MCF 10A (cell line): ENCODE measurements around the gene EXOC6B. TPM values are rescaled to one million over a fixed set of nuclear protein-coding genes. Genes with fewer than 3 reads are reported as not detected.

Experiments
- BruUV-seq: library from RNA; stranded (reverse); fragments of 400-500 nt; replicated peaks from 2 replicates; lab custom pipeline; 2021; lab: Mats Ljungman, UMichigan
- CTCF ChIA-PET: fragments of 300-600 bp; sonication (Branson Sonifier 250); formaldehyde crosslinking; extraction: SDS; loops from one replicate; lab custom pipeline; 2021; ENCODE audit warnings: antibody characterized with exemption, inconsistent platforms; lab: Yijun Ruan, JAX
- POLR2A ChIA-PET: fragments of 300-600, 350-650 bp; sonication (Branson Sonifier 250); formaldehyde crosslinking; extraction: SDS; loops from one replicate; lab custom pipeline; 2020; ENCODE audit warnings: antibody characterized with exemption, inconsistent platforms; lab: Yijun Ruan, JAX
- DNase-seq: peaks from one replicate; pipeline ENCODE4 v3.0.0-alpha.2; 2018; ENCODE audit not compliant: unreplicated experiment
- H3K27ac Mint-ChIP-seq: one replicate; pipeline ENCODE4 v1.8.0; 2022; ENCODE audit warnings: mild to moderate bottlenecking, low read depth, mixed read lengths; ENCODE audit not compliant: unreplicated experiment
- H3K27me3 Mint-ChIP-seq: one replicate; pipeline ENCODE4 v1.8.0; 2022; ENCODE audit warnings: mixed read lengths; ENCODE audit not compliant: insufficient read depth, unreplicated experiment
- H3K36me3 Mint-ChIP-seq: one replicate; pipeline ENCODE4 v1.8.0; 2022; ENCODE audit warnings: mild to moderate bottlenecking, moderate library complexity, mixed read lengths; ENCODE audit not compliant: insufficient read depth, unreplicated experiment
- H3K4me1 Mint-ChIP-seq: one replicate; pipeline ENCODE4 v1.8.0; 2022; ENCODE audit warnings: mixed read lengths; ENCODE audit not compliant: insufficient read depth, unreplicated experiment
- H3K4me3 Mint-ChIP-seq: one replicate; pipeline ENCODE4 v1.8.0; 2022; ENCODE audit warnings: mild to moderate bottlenecking, moderate library complexity, mixed read lengths; ENCODE audit not compliant: unreplicated experiment
- H3K9me3 Mint-ChIP-seq: one replicate; pipeline ENCODE4 v1.8.0; 2022; ENCODE audit warnings: mixed read lengths; ENCODE audit not compliant: unreplicated experiment
- intact Hi-C: fragments of 100-400 bp; cut with micrococcal nuclease; formaldehyde crosslinking; loops from 2 replicates; pipeline ENCODE4 v1.14.1; 2022
- total RNA-seq: library from RNA; stranded (reverse); gene quantifications from 2 replicates; pipeline ENCODE4 v1.2.3, GENCODE V29; 2022
- TF ChIP-seq, protein P1 (sequence below): fragments of 200-600 bp; IDR thresholded peaks from one replicate; pipeline ENCODE4 v1.8.0; 2022; ENCODE audit warnings: antibody characterized with exemption, mild to moderate bottlenecking; ENCODE audit not compliant: unreplicated experiment

The EXOC6B gene
- total RNA-seq, 1 experiment from 2014 or later = 24.7 TPM

GRCh38 chr2:72713857-72714256 lies 112.0 kb downstream of the EXOC6B start:
- intact Hi-C loops = no loop called here
- no TSS peak for BruUV-seq

DNA sequence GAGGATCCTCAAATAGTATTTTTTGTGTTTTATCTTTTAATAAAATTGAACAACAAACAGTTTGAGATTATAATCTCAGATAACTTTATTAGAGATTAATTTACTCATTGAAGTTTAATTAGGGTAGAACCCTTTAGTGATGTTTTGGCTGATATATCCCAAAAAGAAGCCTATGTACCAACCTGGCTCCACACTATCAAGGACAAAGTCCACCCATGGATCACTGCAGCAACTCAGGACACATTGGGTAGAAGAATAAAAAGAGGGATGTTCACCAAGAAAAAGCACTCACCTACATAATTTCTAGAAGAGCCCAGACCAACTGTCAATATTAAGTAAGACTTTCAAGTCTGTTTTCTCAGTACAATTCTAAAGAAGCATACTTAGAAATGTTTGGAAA lies 112.9 kb downstream of the EXOC6B start:
- ChIA-PET POLR2A (interaction anchor here (1.0 kb wide), 1 partner anchor 27 kb away, joined by 3 read pairs; no protein-coding TSS in a partner anchor), CTCF (interaction anchor here (0.6 kb wide), 1 partner anchor 1277 kb away, joined by 3 read pairs; no protein-coding TSS in a partner anchor)
- Mint-ChIP-seq H3K36me3 (no peaks in the 10 kb centered on the region), H3K9me3 (no peaks in the 10 kb centered on the region), H3K4me1 (no peaks in the 10 kb centered on the region), H3K27ac (no peak overlapping the region), H3K27me3 (no peaks in the 10 kb centered on the region), H3K4me3 (no peak overlapping the region)
- DNase-seq = no peak
- TF ChIP-seq, protein P1, sequence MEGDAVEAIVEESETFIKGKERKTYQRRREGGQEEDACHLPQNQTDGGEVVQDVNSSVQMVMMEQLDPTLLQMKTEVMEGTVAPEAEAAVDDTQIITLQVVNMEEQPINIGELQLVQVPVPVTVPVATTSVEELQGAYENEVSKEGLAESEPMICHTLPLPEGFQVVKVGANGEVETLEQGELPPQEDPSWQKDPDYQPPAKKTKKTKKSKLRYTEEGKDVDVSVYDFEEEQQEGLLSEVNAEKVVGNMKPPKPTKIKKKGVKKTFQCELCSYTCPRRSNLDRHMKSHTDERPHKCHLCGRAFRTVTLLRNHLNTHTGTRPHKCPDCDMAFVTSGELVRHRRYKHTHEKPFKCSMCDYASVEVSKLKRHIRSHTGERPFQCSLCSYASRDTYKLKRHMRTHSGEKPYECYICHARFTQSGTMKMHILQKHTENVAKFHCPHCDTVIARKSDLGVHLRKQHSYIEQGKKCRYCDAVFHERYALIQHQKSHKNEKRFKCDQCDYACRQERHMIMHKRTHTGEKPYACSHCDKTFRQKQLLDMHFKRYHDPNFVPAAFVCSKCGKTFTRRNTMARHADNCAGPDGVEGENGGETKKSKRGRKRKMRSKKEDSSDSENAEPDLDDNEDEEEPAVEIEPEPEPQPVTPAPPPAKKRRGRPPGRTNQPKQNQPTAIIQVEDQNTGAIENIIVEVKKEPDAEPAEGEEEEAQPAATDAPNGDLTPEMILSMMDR = no peak
- intact Hi-C loops = no loop called here
- no TSS peak for BruUV-seq

More at GRCh38 chr2:72713857-72714256, 112.0 kb downstream of the EXOC6B start:
- Mint-ChIP-seq H3K36me3 (no peaks in the 10 kb centered on the region), H3K27me3 (no peaks in the 10 kb centered on the region), H3K27ac (no peak overlapping the region), H3K4me1 (no peaks in the 10 kb centered on the region), H3K9me3 (no peaks in the 10 kb centered on the region), H3K4me3 (no peak overlapping the region)
- CTCF ChIA-PET = interaction anchor here (0.6 kb wide), 1 partner anchor 1116 kb away, joined by 4 read pairs; no protein-coding TSS in a partner anchor
- no peak for DNase-seq
- TF ChIP-seq, protein P1 = no peak
- POLR2A ChIA-PET = no interaction called here

DNA sequence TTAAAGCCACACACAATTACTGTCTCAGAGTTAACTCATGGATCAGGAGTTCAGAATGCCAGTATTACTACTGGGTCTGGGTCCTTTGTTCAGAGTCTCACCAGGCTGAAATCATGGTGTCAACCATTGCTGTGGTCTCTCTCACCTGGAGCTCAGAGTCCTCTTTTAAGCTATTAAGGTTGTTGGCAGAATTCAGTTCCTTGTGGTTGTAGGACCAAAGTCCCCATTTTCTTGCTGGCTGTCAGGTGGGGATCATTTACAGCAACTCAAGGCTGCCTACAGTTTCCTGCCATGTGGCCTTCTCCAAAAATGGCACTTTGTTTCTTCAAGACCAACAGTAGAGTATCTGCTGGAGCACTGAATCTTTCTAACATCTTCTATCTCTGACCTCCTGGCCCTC lies 113.5 kb downstream of the EXOC6B start:
- Mint-ChIP-seq H3K36me3 (no peaks in the 10 kb centered on the region), H3K4me3 (no peak overlapping the region), H3K4me1 (no peaks in the 10 kb centered on the region), H3K27me3 (no peaks in the 10 kb centered on the region), H3K27ac (no peak overlapping the region), H3K9me3 (no peaks in the 10 kb centered on the region)
- POLR2A ChIA-PET = interaction anchor here (1.0 kb wide), 1 partner anchor 27 kb away, joined by 3 read pairs; no protein-coding TSS in a partner anchor
- no peak for DNase-seq
- intact Hi-C loops = no loop called here
- no TSS peak for BruUV-seq
- TF ChIP-seq, protein P1 = no peak
- CTCF ChIA-PET = no interaction called here

DNA sequence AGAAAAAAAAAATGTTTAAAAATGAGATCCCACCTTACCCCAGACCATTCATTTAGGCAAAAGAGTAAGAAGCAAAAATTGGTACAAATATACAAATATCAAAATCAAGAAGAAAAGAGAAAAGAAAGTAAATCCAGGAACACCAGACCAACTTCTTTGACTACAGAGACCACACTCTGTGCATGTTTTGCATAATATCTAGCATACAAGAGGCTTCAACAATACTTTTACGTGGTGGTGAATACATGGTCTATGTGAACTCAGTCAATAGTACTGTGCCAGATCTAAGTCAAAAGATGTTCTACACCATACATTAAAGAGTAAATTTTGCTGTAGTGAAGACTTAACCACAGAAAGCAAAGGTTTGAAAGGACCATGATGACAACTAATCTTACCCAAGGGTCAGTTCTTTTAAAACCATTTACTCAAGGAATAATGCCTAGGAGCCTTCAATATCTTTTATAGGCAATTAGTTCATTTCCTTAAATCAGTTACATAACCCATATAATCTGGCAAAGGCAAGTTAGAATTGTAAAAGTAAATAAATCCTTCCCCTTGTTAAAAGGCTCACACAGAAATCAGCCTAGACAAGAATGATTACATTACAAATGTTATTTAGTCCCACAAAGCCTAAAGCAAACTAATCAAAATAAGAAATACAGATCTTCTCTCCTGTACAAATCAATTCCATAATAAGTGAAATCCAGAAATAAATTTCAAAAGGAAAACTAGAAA lies 115.2 kb downstream of the EXOC6B start:
- Mint-ChIP-seq H3K36me3 (no peaks in the 10 kb centered on the region), H3K4me1 (no peaks in the 10 kb centered on the region), H3K27me3 (no peaks in the 10 kb centered on the region), H3K4me3 (no peak overlapping the region), H3K9me3 (no peaks in the 10 kb centered on the region), H3K27ac (no peak overlapping the region)
- POLR2A ChIA-PET = no interaction called here
- TF ChIP-seq, protein P1 = no peak
- no TSS peak for BruUV-seq
- no peak for DNase-seq
- CTCF ChIA-PET = no interaction called here
- intact Hi-C loops = no loop called here
